OCI-LY3 (cell line): ENCODE data around the gene RPS6KA1.

Source experiments
- H2AFZ ChIP-seq: fragments of 200-600, 300-600 bp; shearing (Covaris generic); 2 replicates; pipeline ENCODE4 v1.6.0; 2014; ENCODE audit warnings: antibody characterized with exemption, low read depth, low read length
- H3K27ac ChIP-seq: fragments of 200-600, 300-600 bp; sonication (generic); 2 replicates; pipeline ENCODE4 v1.5.1; 2014; ENCODE audit warnings: mild to moderate bottlenecking, low read length, moderate library complexity, mixed read lengths
- H3K27me3 ChIP-seq: fragments of 200-600, 300-600 bp; sonication (generic); 2 replicates; pipeline ENCODE4 v1.6.1; 2014; ENCODE audit warnings: low read depth, low read length, mixed read lengths
- H3K36me3 ChIP-seq: fragments of 200-600, 300-600 bp; sonication (generic); replicated peaks from 2 replicates; pipeline ENCODE3; 2014; ENCODE audit warnings: low read depth, low read length, mixed read lengths
- H3K4me1 ChIP-seq: fragments of 300-600, 200-600 bp; sonication (generic); 2 replicates; pipeline ENCODE4 v1.6.1; 2014; ENCODE audit warnings: low read length, mixed read lengths
- H3K4me2 ChIP-seq: fragments of 200-600, 300-600 bp; sonication (generic); 2 replicates; pipeline ENCODE4 v1.6.1; 2014; ENCODE audit warnings: low read length, mixed read lengths
- H3K4me3 ChIP-seq: fragments of 300-600, 200-600 bp; sonication (generic); 2 replicates; pipeline ENCODE4 v1.5.1; 2014; ENCODE audit warnings: antibody characterized with exemption, mild to moderate bottlenecking, low read length, moderate library complexity
- H3K79me2 ChIP-seq: fragments of 300-600, 200-600 bp; shearing (Covaris generic); 2 replicates; pipeline ENCODE4 v1.6.1; 2014; ENCODE audit warnings: mild to moderate bottlenecking, low read length, mixed read lengths
- H3K9ac ChIP-seq: fragments of 300-600, 200-600 bp; shearing (Covaris generic); 2 replicates; pipeline ENCODE4 v1.6.0; 2014; ENCODE audit warnings: mild to moderate bottlenecking, low read length, moderate library complexity
- H3K9me3 ChIP-seq: fragments of 200-600, 300-600 bp; shearing (Covaris generic); 2 replicates; pipeline ENCODE4 v1.6.1; 2014; ENCODE audit warnings: low read length, mixed read lengths; ENCODE audit not compliant: insufficient read depth
- H4K20me1 ChIP-seq: fragments of 200-600, 300-600 bp; sonication (generic); 2 replicates; pipeline ENCODE4 v1.6.1; 2016; ENCODE audit warnings: low read length, mixed read lengths; ENCODE audit not compliant: insufficient read depth
- CTCF ChIP-seq: fragments of 200-600, 300-600 bp; sonication (generic); IDR thresholded peaks from 2 replicates; pipeline ENCODE4 v1.5.1; 2014; ENCODE audit warnings: antibody characterized with exemption, low read length, low read depth
- EZH2phosphoT487 ChIP-seq: fragments of 200-600 bp; shearing (Covaris generic); IDR thresholded peaks from 2 replicates; pipeline ENCODE4 v1.6.1; 2018; ENCODE audit warnings: antibody characterized with exemption, mixed run types, low read depth

Gene RPS6KA1

DNA sequence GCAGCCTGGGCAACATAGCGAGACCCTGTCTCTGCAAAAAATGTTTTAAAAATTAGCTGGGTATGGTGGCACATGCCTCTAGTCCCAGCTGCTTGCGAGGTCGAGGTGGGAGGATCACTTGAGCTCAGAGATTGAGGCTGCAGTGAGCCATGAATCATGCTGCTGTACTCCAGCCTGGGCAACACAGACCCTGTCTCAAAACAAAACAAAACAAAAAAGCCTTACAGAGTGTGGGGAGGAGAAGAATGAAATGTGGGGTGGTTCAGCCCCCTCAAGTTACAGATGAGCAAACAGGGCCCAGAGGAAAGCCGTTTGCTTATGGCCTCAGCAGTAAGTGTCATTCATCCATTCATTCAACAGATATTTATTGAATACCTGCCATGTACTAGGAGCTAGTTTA, 40.7 kb downstream of the RPS6KA1 start:
- Histone ChIP-seq H3K9me3 (no peaks in the 10 kb centered on the region), H3K4me2 (no peak overlapping the region), H3K27me3 (no peaks in the 10 kb centered on the region), H3K4me1 (peaks cover under 1% of the 10 kb centered on the region; the same call in 1 of the 2 replicates), H3K79me2 (peaks cover 29% of the 10 kb centered on the region), H3K9ac (no peak overlapping the region), H3K27ac (no peak overlapping the region), H2AFZ (no peak overlapping the region), H3K36me3 (peaks cover 68% of the 10 kb centered on the region), H4K20me1 (peaks cover 17% of the 10 kb centered on the region; the same call in 1 of the 2 replicates), H3K4me3 (no peak overlapping the region)
- no peak for TF ChIP-seq EZH2phosphoT487
- no peak for TF ChIP-seq CTCF

DNA sequence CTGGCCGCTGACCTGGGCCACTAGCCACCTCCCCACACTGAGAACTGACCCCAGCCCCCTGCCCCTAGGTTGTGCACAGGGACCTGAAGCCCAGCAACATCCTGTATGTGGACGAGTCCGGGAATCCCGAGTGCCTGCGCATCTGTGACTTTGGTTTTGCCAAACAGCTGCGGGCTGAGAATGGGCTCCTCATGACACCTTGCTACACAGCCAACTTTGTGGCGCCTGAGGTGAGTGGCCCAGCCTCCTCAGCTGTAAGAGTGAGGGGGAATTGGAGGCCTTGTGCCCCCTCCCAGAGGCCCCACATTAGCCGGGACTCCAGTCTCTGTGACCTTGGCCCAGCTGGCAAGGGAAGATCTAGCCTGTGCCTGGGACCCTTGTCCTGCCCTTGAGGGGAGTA, 41.8 kb downstream of the RPS6KA1 start:
- Histone ChIP-seq H3K27me3 (no peaks in the 10 kb centered on the region), H3K4me3 (no peak overlapping the region), H3K4me1 (no peaks in the 10 kb centered on the region), H3K79me2 (peaks cover 22% of the 10 kb centered on the region), H3K36me3 (peaks cover 68% of the 10 kb centered on the region), H3K9me3 (no peaks in the 10 kb centered on the region), H2AFZ (no peak overlapping the region), H3K9ac (no peak overlapping the region), H3K27ac (no peak overlapping the region), H4K20me1 (peaks cover 17% of the 10 kb centered on the region; the same call in 1 of the 2 replicates), H3K4me2 (no peak overlapping the region)
- TF ChIP-seq EZH2phosphoT487 (no peak), CTCF (no peak)

- Histone ChIP-seq H3K27ac (no peak overlapping the region), H3K4me1 (no peaks in the 10 kb centered on the region), H3K4me3 (no peak overlapping the region), H4K20me1 (peaks cover 7% of the 10 kb centered on the region; the same call in 1 of the 2 replicates), H3K36me3 (peaks cover 52% of the 10 kb centered on the region), H3K9me3 (no peaks in the 10 kb centered on the region), H2AFZ (no peak overlapping the region), H3K9ac (no peak overlapping the region), H3K4me2 (no peak overlapping the region), H3K79me2 (peaks cover 7% of the 10 kb centered on the region; the same call in 1 of the 2 replicates), H3K27me3 (no peaks in the 10 kb centered on the region)
- TF ChIP-seq CTCF (no peak), EZH2phosphoT487 (no peak)
Observed at GRCh38 chr1:26574018-26574417, 44.5 kb downstream of the RPS6KA1 start.

DNA sequence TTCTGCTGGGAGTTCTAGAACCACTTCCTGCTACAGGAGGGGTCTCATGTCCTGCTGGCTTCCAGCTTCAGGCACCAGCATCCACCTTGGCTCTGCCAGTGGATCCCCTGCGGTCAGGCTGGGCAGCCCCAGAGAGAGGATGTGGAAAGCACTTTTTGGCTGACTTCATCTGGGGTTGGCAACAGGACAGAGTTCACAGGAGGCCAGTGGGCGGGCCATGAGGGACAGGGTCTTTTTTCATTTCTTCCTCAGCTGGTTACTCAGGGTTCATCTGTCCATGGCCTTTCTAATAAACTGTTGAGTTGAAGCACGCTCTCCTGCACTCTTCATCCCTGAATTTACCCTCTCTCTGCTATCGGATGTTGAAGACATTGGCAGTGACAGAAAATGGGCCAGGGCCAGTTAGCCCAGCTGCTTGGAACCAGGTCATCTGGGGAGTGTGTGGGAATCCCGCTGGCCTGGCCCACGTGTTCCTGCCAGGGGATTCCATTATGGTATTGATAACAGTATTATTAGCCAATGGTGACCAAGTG, 45.2 kb downstream of the RPS6KA1 start:
- TF ChIP-seq EZH2phosphoT487 (no peak), CTCF (no peak)
- no peaks in the 10 kb centered on the region; the same call in 1 of the 2 replicates for H4K20me1 ChIP-seq
- H3K4me1 ChIP-seq = peaks cover 6% of the 10 kb centered on the region
- no peaks in the 10 kb centered on the region for H3K9me3 ChIP-seq
- no peaks in the 10 kb centered on the region for H3K79me2 ChIP-seq
- H3K27ac ChIP-seq = no peak overlapping the region
- H2AFZ ChIP-seq = no peak overlapping the region
- no peak overlapping the region for H3K9ac ChIP-seq
- peaks cover 44% of the 10 kb centered on the region for H3K36me3 ChIP-seq
- H3K4me3 ChIP-seq = no peak overlapping the region
- no peaks in the 10 kb centered on the region for H3K27me3 ChIP-seq
- no peak overlapping the region for H3K4me2 ChIP-seq
